ENCODE data around the gene CHKB.
A peak's percentile ranks its signal among the peaks of the same experiment; 100 is the strongest.

CHKB gene

GRCh38 chr22:50626850-50627641 lies 44.4 kb upstream of the CHKB start:
- TF ChIP-seq CTCF (IDR thresholded peaks at IDR 0.05), result no peak

GRCh38 chr22:50626314-50626849 lies 43.7 kb upstream of the CHKB start:
- TF ChIP-seq CTCF (IDR thresholded peaks at IDR 0.05), result no peak
- Histone ChIP-seq H3K27ac (no peak overlapping the region), H3K79me2 (no peaks in the 10 kb centered on the region), H3K27me3 (ENCODE audit: control insufficient read depth, insufficient read depth, low read length) (no peaks in the 10 kb centered on the region), H3K4me2 (ENCODE audit: low read length) (peak overlapping the region; percentile 99), H2AFZ (no peak overlapping the region), H3K9me3 (ENCODE audit: control insufficient read depth, low read length) (no peaks in the 10 kb centered on the region), H3K4me1 (peaks cover 12% of the 10 kb centered on the region), H3K9ac (no peak overlapping the region), H3K36me3 (ENCODE audit: control insufficient read depth, insufficient read depth, low read length) (no peaks in the 10 kb centered on the region), H3K4me3 (ENCODE audit: low read depth, low read length) (no peak overlapping the region)

More at GRCh38 chr22:50626850-50627641, 44.4 kb upstream of the CHKB start:
- H3K79me2 ChIP-seq, result no peaks in the 10 kb centered on the region
- peak overlapping the region; percentile 89 for H2AFZ ChIP-seq
- H3K9me3 ChIP-seq (ENCODE audit: control insufficient read depth, low read length), result no peaks in the 10 kb centered on the region
- H3K4me3 ChIP-seq (ENCODE audit: low read depth, low read length), result peak overlapping the region; percentile 88
- H3K9ac ChIP-seq, result no peak overlapping the region
- H3K4me1 ChIP-seq, result peaks cover 5% of the 10 kb centered on the region
- no peaks in the 10 kb centered on the region for H3K27me3 ChIP-seq (ENCODE audit: control insufficient read depth, insufficient read depth, low read length)
- no peaks in the 10 kb centered on the region for H3K36me3 ChIP-seq (ENCODE audit: control insufficient read depth, insufficient read depth, low read length)
- peak overlapping the region; percentile 67 for H3K27ac ChIP-seq
- H3K4me2 ChIP-seq (ENCODE audit: low read length), result peak overlapping the region; percentile 99

- Histone ChIP-seq H3K9ac (no peak overlapping the region), H3K4me3 (ENCODE audit: low read depth, low read length) (no peak overlapping the region), H3K4me2 (ENCODE audit: low read length) (no peak overlapping the region), H3K4me1 (peaks cover 18% of the 10 kb centered on the region), H3K36me3 (ENCODE audit: control insufficient read depth, insufficient read depth, low read length) (no peaks in the 10 kb centered on the region), H3K27me3 (ENCODE audit: control insufficient read depth, insufficient read depth, low read length) (no peaks in the 10 kb centered on the region), H3K9me3 (ENCODE audit: control insufficient read depth, low read length) (no peaks in the 10 kb centered on the region), H3K27ac (no peak overlapping the region), H3K79me2 (no peaks in the 10 kb centered on the region), H2AFZ (no peak overlapping the region)
- TF ChIP-seq CTCF (IDR thresholded peaks at IDR 0.05), result no peak
Measured at GRCh38 chr22:50625568-50626313, 43.1 kb upstream of the CHKB start.

GRCh38 chr22:50625131-50625567 lies 42.5 kb upstream of the CHKB start:
- no peaks in the 10 kb centered on the region for H3K36me3 ChIP-seq (ENCODE audit: control insufficient read depth, insufficient read depth, low read length)
- no peak overlapping the region for H3K4me2 ChIP-seq (ENCODE audit: low read length)
- no peaks in the 10 kb centered on the region for H3K27me3 ChIP-seq (ENCODE audit: control insufficient read depth, insufficient read depth, low read length)
- H3K9me3 ChIP-seq (ENCODE audit: control insufficient read depth, low read length), result no peaks in the 10 kb centered on the region
- H2AFZ ChIP-seq, result no peak overlapping the region
- no peaks in the 10 kb centered on the region for H3K79me2 ChIP-seq
- no peak overlapping the region for H3K27ac ChIP-seq
- TF ChIP-seq CTCF (IDR thresholded peaks at IDR 0.05), result no peak
- no peak overlapping the region for H3K4me3 ChIP-seq (ENCODE audit: low read depth, low read length)
- no peak overlapping the region for H3K9ac ChIP-seq
- peaks cover 21% of the 10 kb centered on the region for H3K4me1 ChIP-seq
